ENCODE results near the gene OTUD1.
A peak's percentile ranks its signal among the peaks of the same experiment; 100 is the strongest.

OTUD1 gene

DNA sequence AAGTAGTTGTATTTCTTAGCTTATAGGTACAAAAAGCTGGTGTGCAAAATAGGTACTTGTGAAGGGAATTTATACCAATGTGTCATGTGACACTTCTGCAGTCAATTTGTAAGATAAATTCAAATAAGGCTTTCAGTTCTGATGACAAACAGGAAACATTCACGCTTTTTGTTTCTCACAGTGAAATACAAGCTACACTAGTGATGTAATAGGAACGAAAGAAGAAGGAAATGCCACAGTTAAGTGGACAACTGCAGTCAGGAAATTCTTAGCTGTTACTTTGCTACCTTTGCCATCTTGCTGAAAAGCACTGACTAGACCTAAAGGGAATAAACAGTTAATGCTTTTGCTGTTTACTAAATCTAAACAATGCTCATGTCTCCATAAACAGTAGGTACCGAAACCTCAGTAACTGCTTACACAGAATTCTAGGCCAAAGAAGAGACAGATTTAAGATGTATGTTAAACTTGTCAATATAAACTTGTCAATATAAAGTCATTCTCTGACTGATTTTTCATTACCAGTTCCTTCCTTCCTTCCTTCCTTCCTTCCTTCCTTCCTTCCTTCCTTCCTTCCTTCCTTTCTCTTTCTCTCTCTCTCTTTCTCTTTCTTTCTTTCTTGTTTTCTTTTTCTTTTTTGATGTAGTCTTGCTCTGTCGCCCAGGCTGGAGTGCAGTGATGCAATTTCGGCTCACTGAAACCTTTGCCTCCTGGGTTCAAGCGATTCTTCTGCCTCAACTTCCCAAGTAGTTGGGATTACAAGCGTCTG lies 10.1 kb downstream of the OTUD1 start:
- peak; percentile 70 for DNase-seq (ENCODE audit: low spot score)
- TF ChIP-seq CTCF (IDR thresholded peaks at IDR 0.05; ENCODE audit: extremely low read depth, missing control alignments) = no peak

DNA sequence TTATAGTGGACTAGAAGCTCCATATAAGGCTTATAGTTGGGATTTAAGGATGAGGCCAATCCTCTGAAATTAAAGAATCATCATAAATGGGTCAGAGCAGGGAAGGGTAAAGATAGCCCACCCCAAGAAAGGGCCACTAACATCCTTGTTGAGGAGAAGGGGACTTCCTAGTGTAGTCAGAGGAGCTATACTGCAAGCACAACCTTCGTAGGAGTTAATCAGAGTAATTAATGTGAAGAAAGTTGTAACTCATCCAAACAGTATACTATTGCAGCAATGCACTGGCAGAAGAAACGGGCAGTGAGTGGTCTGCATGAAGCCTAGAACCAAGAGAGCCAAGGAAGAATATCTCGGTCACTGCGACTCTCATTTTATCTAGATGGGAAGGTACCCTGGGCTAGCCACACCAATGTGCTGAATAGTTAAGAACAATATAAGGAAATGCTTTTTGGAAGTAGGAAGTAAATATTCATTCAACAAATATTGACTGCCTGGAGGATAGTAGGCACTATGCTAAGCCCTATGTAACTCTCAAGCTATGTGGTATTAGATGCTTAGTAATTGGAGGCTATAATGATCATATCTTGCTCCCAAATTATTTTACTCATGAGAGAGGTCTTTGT lies 13.3 kb downstream of the OTUD1 start:
- DNase-seq (ENCODE audit: low spot score) = no peak
- peak; percentile 0 for TF ChIP-seq CTCF (IDR thresholded peaks at IDR 0.05; ENCODE audit: extremely low read depth, missing control alignments)

- TF ChIP-seq CTCF (IDR thresholded peaks at IDR 0.05; ENCODE audit: extremely low read depth, missing control alignments) = no peak
- no peak for DNase-seq (ENCODE audit: low spot score)
Observed at GRCh38 chr10:23453465-23453864, 14.6 kb downstream of the OTUD1 start.

- no peak for DNase-seq (ENCODE audit: low spot score)
- no peak for TF ChIP-seq CTCF (IDR thresholded peaks at IDR 0.05; ENCODE audit: extremely low read depth, missing control alignments)
Observed at GRCh38 chr10:23457632-23458417, 18.9 kb downstream of the OTUD1 start.

- no peak for TF ChIP-seq CTCF (IDR thresholded peaks at IDR 0.05; ENCODE audit: extremely low read depth, missing control alignments)
- no peak for DNase-seq (ENCODE audit: low spot score)
Observed at GRCh38 chr10:23459308-23459939, 20.5 kb downstream of the OTUD1 start.

GRCh38 chr10:23461557-23461956 lies 22.7 kb downstream of the OTUD1 start:
- no peak for TF ChIP-seq CTCF (IDR thresholded peaks at IDR 0.05; ENCODE audit: extremely low read depth, missing control alignments)
- DNase-seq (ENCODE audit: low spot score) = no peak
